MM.1S (cell line): Measurements from ENCODE around the gene GOLGA8S.
"Not testable (repeated sequence)": the region's sequence is repeated elsewhere in the genome, so short reads cannot be mapped to it uniquely, and the experiment has no call there.

Experiments used
- DNase-seq: peaks from one replicate; pipeline ENCODE4 v3.0.0-alpha.2; 2015
- H2AFZ ChIP-seq: fragments of 300-600 bp; sonication (generic); 2 replicates; pipeline ENCODE4 v1.6.0; 2016; ENCODE audit warnings: antibody characterized with exemption, low read length
- H3F3A ChIP-seq: fragments of 300-600 bp; sonication (generic); 2 replicates; pipeline ENCODE4 v1.6.1; 2016; ENCODE audit warnings: mild to moderate bottlenecking, antibody characterized with exemption, low read length, moderate library complexity, mixed read lengths; ENCODE audit not compliant: insufficient read depth
- H3K27ac ChIP-seq: fragments of 300-600 bp; sonication (generic); 2 replicates; pipeline ENCODE4 v1.5.1; 2016; ENCODE audit warnings: mild to moderate bottlenecking, low read length
- H3K27me3 ChIP-seq: fragments of 300-600 bp; sonication (generic); replicated peaks from 2 replicates; pipeline ENCODE4 v1.6.0; 2016; ENCODE audit warnings: low read length; ENCODE audit not compliant: insufficient read depth
- H3K36me3 ChIP-seq: fragments of 300-600 bp; sonication (generic); replicated peaks from 2 replicates; pipeline ENCODE4 v1.6.1; 2016; ENCODE audit warnings: mild to moderate bottlenecking, low read length, mixed read lengths; ENCODE audit not compliant: insufficient read depth
- H3K4me1 ChIP-seq: fragments of 300-600 bp; sonication (generic); 2 replicates; pipeline ENCODE4 v1.6.1; 2016; ENCODE audit warnings: low read length, mixed read lengths
- H3K4me2 ChIP-seq: fragments of 300-600 bp; sonication (generic); 2 replicates; pipeline ENCODE4 v1.6.0; 2016; ENCODE audit warnings: low read depth, low read length
- H3K4me3 ChIP-seq: fragments of 300-600 bp; sonication (generic); 2 replicates; pipeline ENCODE4 v1.5.1; 2016; ENCODE audit warnings: low read length, mixed read lengths
- H3K79me2 ChIP-seq: fragments of 300-600 bp; sonication (generic); 2 replicates; pipeline ENCODE4 v1.6.1; 2016; ENCODE audit warnings: mixed run types, low read length, mixed read lengths
- H3K9ac ChIP-seq: fragments of 300-600 bp; sonication (generic); 2 replicates; pipeline ENCODE4 v1.6.1; 2016; ENCODE audit warnings: low read length, mixed read lengths
- H3K9me2 ChIP-seq: fragments of 300-600 bp; sonication (generic); replicated peaks from 2 replicates; pipeline ENCODE4 v1.6.1; 2016; ENCODE audit warnings: mild to moderate bottlenecking, low read length, mixed read lengths; ENCODE audit not compliant: insufficient read depth
- H3K9me3 ChIP-seq: fragments of 300-600 bp; sonication (generic); replicated peaks from 2 replicates; pipeline ENCODE4 v1.6.1; 2016; ENCODE audit warnings: mild to moderate bottlenecking, low read length, mixed read lengths; ENCODE audit not compliant: insufficient read depth
- H4K20me1 ChIP-seq: fragments of 300-600 bp; sonication (generic); 2 replicates; pipeline ENCODE4 v1.6.1; 2016; ENCODE audit warnings: mild to moderate bottlenecking, low read length, moderate library complexity, mixed read lengths; ENCODE audit not compliant: insufficient read depth
- CTCF ChIP-seq: fragments of 300-600 bp; sonication (generic); IDR thresholded peaks from 2 replicates; pipeline ENCODE4 v1.5.1; 2016; ENCODE audit warnings: antibody characterized with exemption, low read length, mixed read lengths
- EZH2 ChIP-seq: fragments of 300-600 bp; sonication (generic); optimal IDR thresholded peaks from 2 replicates; pipeline ENCODE3; 2017; ENCODE audit warnings: low read depth, mild to moderate bottlenecking, antibody characterized with exemption, low read length, mixed read lengths
- EZH2phosphoT487 ChIP-seq: fragments of 300-600 bp; sonication (generic); IDR thresholded peaks from 2 replicates; pipeline ENCODE4 v1.6.1; 2018; ENCODE audit warnings: antibody characterized with exemption, low read length

The GOLGA8S gene

GRCh38 chr15:23397779-23398178 lies 43.2 kb downstream of the GOLGA8S start:
- H3F3A ChIP-seq: no peaks in the 10 kb centered on the region
- H3K4me1 ChIP-seq: peaks cover 8% of the 10 kb centered on the region; the same call in 1 of the 2 replicates
- H4K20me1 ChIP-seq: no peaks in the 10 kb centered on the region
- no peaks in the 10 kb centered on the region for H3K79me2 ChIP-seq
- peak overlapping the region; percentile 22; the same call in 1 of the 2 replicates for H2AFZ ChIP-seq
- TF ChIP-seq CTCF: no peak
- TF ChIP-seq EZH2phosphoT487: no peak
- no peak for TF ChIP-seq EZH2
- no peaks in the 10 kb centered on the region for H3K9me3 ChIP-seq
- H3K4me2 ChIP-seq: peak overlapping the region; percentile 13; the same call in 1 of the 2 replicates
- no peaks in the 10 kb centered on the region for H3K36me3 ChIP-seq
- no peak overlapping the region for H3K9ac ChIP-seq
- H3K27me3 ChIP-seq: no peaks in the 10 kb centered on the region
- no peaks in the 10 kb centered on the region for H3K9me2 ChIP-seq
- no peak overlapping the region for H3K4me3 ChIP-seq
- H3K27ac ChIP-seq: no peak overlapping the region
- DNase-seq: no peak

- H3K27ac ChIP-seq, H3K9me3 ChIP-seq, H3K36me3 ChIP-seq, H3K4me2 ChIP-seq, H3K4me3 ChIP-seq, H3K9ac ChIP-seq, H2AFZ ChIP-seq, H3F3A ChIP-seq, H3K79me2 ChIP-seq, DNase-seq, H4K20me1 ChIP-seq, H3K27me3 ChIP-seq, H3K9me2 ChIP-seq: not testable (repeated sequence)
- peaks cover 14% of the 10 kb centered on the region for H3K4me1 ChIP-seq
Measured at GRCh38 chr15:23398357-23398756, 43.8 kb downstream of the GOLGA8S start.

- H3K9ac ChIP-seq, H3K36me3 ChIP-seq, DNase-seq, H3K79me2 ChIP-seq, H2AFZ ChIP-seq, H3K27ac ChIP-seq, H3K9me3 ChIP-seq, H4K20me1 ChIP-seq, H3F3A ChIP-seq, H3K4me2 ChIP-seq, H3K4me3 ChIP-seq, H3K9me2 ChIP-seq, H3K27me3 ChIP-seq: not testable (repeated sequence)
- peaks cover 17% of the 10 kb centered on the region for H3K4me1 ChIP-seq
Measured at GRCh38 chr15:23399207-23399606, 44.7 kb downstream of the GOLGA8S start.

- no peaks in the 10 kb centered on the region for H3K9me2 ChIP-seq
- H3F3A ChIP-seq: no peaks in the 10 kb centered on the region
- no peak overlapping the region for H3K9ac ChIP-seq
- no peak overlapping the region for H2AFZ ChIP-seq
- TF ChIP-seq EZH2phosphoT487 (no peak), CTCF (no peak), EZH2 (no peak)
- no peaks in the 10 kb centered on the region for H3K27me3 ChIP-seq
- H3K4me2 ChIP-seq: no peak overlapping the region
- H3K4me1 ChIP-seq: peaks cover 17% of the 10 kb centered on the region
- H3K4me3 ChIP-seq: no peak overlapping the region
- no peaks in the 10 kb centered on the region for H3K79me2 ChIP-seq
- no peaks in the 10 kb centered on the region for H4K20me1 ChIP-seq
- DNase-seq: no peak
- no peak overlapping the region for H3K27ac ChIP-seq
- no peaks in the 10 kb centered on the region for H3K36me3 ChIP-seq
- H3K9me3 ChIP-seq: no peaks in the 10 kb centered on the region
Measured at GRCh38 chr15:23401627-23402026, 47.1 kb downstream of the GOLGA8S start.
